ENCODE results near the gene TUT4.

DNA sequence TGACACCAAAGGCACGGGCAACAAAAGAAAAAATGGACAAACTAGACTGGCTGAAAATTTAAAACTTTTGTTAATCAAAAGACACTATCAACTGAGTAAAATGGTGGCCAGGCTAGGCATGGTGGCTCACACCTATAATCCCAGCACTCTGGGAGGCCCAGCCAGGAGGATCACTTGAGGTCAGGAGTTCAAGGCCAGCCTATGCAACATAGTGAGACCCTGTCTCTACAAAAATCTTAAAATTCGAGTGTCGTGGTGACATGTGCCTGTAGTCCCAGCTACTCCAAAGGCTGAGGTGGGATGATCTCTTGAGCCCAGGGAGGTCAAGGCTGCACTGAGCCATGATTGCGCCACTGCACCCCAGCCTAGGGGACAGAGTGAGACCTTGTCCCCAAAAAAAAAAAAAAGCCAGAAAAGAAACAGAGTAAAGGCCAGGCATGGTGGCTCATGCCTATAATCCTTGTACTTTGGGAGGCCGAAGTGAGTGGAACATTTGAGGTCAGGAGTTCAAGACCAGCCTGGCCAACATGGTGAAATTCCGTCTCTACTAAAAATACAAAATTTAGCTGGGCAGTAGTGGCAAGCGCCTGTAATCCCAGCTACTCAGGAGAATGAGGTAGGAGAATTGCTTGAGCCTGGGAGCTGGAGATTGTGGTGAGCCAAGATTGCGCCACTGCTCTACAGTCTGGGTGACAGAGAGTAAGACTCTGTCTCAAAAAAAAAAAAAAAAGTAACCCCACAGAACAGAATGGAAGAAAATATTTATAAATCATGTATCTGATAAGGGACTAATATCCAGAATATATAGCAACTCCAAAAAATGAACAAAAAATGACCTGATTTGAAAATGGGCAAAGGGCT, 8.0 kb downstream of the TUT4 start:
- TF ChIP-seq, protein P1, sequence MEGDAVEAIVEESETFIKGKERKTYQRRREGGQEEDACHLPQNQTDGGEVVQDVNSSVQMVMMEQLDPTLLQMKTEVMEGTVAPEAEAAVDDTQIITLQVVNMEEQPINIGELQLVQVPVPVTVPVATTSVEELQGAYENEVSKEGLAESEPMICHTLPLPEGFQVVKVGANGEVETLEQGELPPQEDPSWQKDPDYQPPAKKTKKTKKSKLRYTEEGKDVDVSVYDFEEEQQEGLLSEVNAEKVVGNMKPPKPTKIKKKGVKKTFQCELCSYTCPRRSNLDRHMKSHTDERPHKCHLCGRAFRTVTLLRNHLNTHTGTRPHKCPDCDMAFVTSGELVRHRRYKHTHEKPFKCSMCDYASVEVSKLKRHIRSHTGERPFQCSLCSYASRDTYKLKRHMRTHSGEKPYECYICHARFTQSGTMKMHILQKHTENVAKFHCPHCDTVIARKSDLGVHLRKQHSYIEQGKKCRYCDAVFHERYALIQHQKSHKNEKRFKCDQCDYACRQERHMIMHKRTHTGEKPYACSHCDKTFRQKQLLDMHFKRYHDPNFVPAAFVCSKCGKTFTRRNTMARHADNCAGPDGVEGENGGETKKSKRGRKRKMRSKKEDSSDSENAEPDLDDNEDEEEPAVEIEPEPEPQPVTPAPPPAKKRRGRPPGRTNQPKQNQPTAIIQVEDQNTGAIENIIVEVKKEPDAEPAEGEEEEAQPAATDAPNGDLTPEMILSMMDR (IDR thresholded peaks at IDR 0.05; ENCODE audit: extremely low read depth in 1 of 2, insufficient read depth in 1 of 2, low read depth in 1 of 2, low read length in 2 of 2): no peak
- TF ChIP-seq EZH2 (IDR thresholded peaks at IDR 0.05; ENCODE audit: borderline replicate concordance, low read depth, low read length, severe bottlenecking): no peak
- no peak for TF ChIP-seq MYC (IDR thresholded peaks at IDR 0.05; ENCODE audit: low read depth, low read length)
- TF ChIP-seq POLR2A (IDR thresholded peaks at IDR 0.05; ENCODE audit: low read depth, low read length): no peak

Data from endothelial cell of umbilical vein (primary cell).